ENCODE data around the gene LCK. TPM values are rescaled to one million over a fixed set of nuclear protein-coding genes. Genes with fewer than 3 reads are reported as not detected.

Gene LCK
- total and polyA plus RNA-seq, 9 of the 15 experiments (the other 6 are each of a cell fraction or from before 2014, with no cell fraction given) = 0.04 to 0.47 (median 0.13) TPM; not detected in 6

DNA sequence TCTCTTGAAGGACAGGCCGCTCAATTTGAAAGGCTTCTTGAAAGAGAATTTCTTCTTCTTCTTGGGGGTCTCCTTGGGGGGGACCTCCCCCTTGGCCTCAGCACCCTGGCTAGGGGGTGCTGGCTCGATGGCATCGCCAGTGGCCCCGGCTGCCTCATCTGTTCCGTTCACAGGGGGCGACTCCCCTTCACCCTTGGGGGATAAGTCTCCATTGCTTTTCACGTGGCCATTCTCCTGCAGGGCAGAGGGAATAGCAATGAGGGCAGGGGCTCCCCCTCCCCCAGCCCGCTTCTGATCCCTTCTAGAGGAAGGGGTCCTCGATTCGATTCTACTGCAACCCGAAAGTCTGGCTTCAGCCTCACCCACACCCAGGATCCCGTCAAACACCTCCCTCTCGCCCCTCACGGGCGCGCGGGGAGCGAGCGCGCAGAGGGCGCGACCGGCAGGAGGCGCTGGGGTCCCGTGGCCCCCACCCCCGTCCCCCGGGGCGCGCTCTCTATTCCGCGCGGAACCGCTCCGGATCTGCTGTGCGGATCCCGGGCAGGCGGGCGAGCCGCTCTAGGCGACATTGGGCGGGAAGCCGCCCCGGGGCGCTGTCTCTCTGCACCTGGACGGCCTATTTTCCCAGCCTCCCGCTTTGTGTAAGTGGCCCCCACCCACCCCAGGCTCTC, 83.9 kb downstream of the LCK start:
- peak overlapping the region; percentile 81 to 97 for H3K9ac ChIP-seq (ENCODE audit: insufficient read depth in 1 of 2, low read depth in 2 of 2, low read length in 2 of 2)
- intact Hi-C loops (cut with micrococcal nuclease) = loop anchor here (1.0 to 5.0 kb wide), 2 partner anchors 57 to 79 kb away; partner anchors contain the start of gene BSDC1
- H3K79me2 ChIP-seq (ENCODE audit: control insufficient read depth, insufficient read depth, low read length) = peaks cover 27% of the 10 kb centered on the region
- H3K9me1 ChIP-seq (ENCODE audit: control insufficient read depth, insufficient read depth, low read length) = peaks cover 6% of the 10 kb centered on the region
- H4K20me1 ChIP-seq (replicated peaks; ENCODE audit: control insufficient read depth, insufficient read depth, low read length) = peaks cover 17% of the 10 kb centered on the region; the same call in 1 of the 2 replicates
- ATAC-seq = peak; percentile 76
- no peaks in the 10 kb centered on the region for H3K27me3 ChIP-seq (ENCODE audit: control insufficient read depth in 2 of 2, insufficient read depth in 2 of 2, low read length in 2 of 2)
- peak overlapping the region; percentile 85 for H3K4me2 ChIP-seq (ENCODE audit: insufficient read depth, low read length)
- peak overlapping the region; percentile 89 for H3K4me3 ChIP-seq
- in situ Hi-C loops (cut with MboI) = no loop called here
- FAIRE-seq = no peak
- peak; percentile 83 to 89 (median 86) for DNase-seq (ENCODE audit: extremely low read depth in 1 of 4, low spot score in 3 of 4)
- ChIA-PET POLR2A (interaction anchor here (0.6 to 5.9 kb wide), 23 partner anchors 10 to 291 kb away, joined by 3 to 75 read pairs (median 6); partner anchors contain the start of genes BSDC1, IQCC and TMEM39B), CTCF (ENCODE audit: low intra/inter-chr PET ratio) (interaction anchor here (0.6 to 0.7 kb wide), 2 partner anchors 69 to 82 kb away, joined by 3 to 4 read pairs; no protein-coding TSS in a partner anchor)
- no peaks in the 10 kb centered on the region for H3K9me3 ChIP-seq (replicated peaks; ENCODE audit: control insufficient read depth, insufficient read depth, low read depth, low read length)
- peaks cover 50% of the 10 kb centered on the region for H3K36me3 ChIP-seq (ENCODE audit: control insufficient read depth, insufficient read depth, low read length)
- BruUV-seq (replicated peaks) = TSS peak; percentile 61
- peak overlapping the region; percentile 12; the same call in 1 of the 2 replicates for H2AFZ ChIP-seq (ENCODE audit: low read depth, low read length)
- peak overlapping the region; percentile 88 for H3K27ac ChIP-seq (ENCODE audit: extremely low read depth, low read depth, low read length)
- WGBS (ENCODE audit: insufficient coverage, low coverage, missing lambda C conversion rate) = under 1% methylated on average over 32 of the region's 46 CpGs
- H3K4me1 ChIP-seq (replicated peaks in 1 of 2; ENCODE audit: control insufficient read depth in 2 of 2, insufficient read depth in 2 of 2, low read length in 2 of 2) = peaks cover 25 to 46% of the 10 kb centered on the region in 2 experiments
- TF ChIP-seq ZNF143 (CRISPR knock-in tag; IDR thresholded peaks at IDR 0.05) (no peak), STAG1 (CRISPR knock-in tag; IDR thresholded peaks at IDR 0.05; ENCODE audit: borderline replicate concordance) (no peak), ETV6 (IDR thresholded peaks at IDR 0.05; ENCODE audit: borderline replicate concordance in 1 of 2, low read depth in 2 of 2, low read length in 1 of 2) (no peak), ETV6 (CRISPR knock-in tag; IDR thresholded peaks at IDR 0.05; ENCODE audit: borderline replicate concordance) (0 out of 2 replicates have a peak, but pooled peaks have one; percentile 19), BCL6 (CRISPR knock-in tag; IDR thresholded peaks at IDR 0.05) (no peak), ILF3 (IDR thresholded peaks at IDR 0.05; ENCODE audit: borderline replicate concordance) (no peak), RFX7 (CRISPR knock-in tag; IDR thresholded peaks at IDR 0.05) (no peak), CBFA2T2 (conservative IDR thresholded peaks at IDR 0.05) (no peak), TARDBP (IDR thresholded peaks at IDR 0.05) (peak; percentile 85; the same call in 1 of the 2 replicates)
- TF ChIP-seq, protein P1, sequence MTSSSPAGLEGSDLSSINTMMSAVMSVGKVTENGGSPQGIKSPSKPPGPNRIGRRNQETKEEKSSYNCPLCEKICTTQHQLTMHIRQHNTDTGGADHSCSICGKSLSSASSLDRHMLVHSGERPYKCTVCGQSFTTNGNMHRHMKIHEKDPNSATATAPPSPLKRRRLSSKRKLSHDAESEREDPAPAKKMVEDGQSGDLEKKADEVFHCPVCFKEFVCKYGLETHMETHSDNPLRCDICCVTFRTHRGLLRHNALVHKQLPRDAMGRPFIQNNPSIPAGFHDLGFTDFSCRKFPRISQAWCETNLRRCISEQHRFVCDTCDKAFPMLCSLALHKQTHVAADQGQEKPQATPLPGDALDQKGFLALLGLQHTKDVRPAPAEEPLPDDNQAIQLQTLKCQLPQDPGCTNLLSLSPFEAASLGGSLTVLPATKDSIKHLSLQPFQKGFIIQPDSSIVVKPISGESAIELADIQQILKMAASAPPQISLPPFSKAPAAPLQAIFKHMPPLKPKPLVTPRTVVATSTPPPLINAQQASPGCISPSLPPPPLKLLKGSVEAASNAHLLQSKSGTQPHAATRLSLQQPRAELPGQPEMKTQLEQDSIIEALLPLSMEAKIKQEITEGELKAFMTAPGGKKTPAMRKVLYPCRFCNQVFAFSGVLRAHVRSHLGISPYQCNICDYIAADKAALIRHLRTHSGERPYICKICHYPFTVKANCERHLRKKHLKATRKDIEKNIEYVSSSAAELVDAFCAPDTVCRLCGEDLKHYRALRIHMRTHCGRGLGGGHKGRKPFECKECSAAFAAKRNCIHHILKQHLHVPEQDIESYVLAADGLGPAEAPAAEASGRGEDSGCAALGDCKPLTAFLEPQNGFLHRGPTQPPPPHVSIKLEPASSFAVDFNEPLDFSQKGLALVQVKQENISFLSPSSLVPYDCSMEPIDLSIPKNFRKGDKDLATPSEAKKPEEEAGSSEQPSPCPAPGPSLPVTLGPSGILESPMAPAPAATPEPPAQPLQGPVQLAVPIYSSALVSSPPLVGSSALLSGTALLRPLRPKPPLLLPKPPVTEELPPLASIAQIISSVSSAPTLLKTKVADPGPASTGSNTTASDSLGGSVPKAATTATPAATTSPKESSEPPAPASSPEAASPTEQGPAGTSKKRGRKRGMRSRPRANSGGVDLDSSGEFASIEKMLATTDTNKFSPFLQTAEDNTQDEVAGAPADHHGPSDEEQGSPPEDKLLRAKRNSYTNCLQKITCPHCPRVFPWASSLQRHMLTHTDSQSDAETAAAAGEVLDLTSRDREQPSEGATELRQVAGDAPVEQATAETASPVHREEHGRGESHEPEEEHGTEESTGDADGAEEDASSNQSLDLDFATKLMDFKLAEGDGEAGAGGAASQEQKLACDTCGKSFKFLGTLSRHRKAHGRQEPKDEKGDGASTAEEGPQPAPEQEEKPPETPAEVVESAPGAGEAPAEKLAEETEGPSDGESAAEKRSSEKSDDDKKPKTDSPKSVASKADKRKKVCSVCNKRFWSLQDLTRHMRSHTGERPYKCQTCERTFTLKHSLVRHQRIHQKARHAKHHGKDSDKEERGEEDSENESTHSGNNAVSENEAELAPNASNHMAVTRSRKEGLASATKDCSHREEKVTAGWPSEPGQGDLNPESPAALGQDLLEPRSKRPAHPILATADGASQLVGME (CRISPR knock-in tag; IDR thresholded peaks at IDR 0.05) = no peak
- TF ChIP-seq, protein P2, sequence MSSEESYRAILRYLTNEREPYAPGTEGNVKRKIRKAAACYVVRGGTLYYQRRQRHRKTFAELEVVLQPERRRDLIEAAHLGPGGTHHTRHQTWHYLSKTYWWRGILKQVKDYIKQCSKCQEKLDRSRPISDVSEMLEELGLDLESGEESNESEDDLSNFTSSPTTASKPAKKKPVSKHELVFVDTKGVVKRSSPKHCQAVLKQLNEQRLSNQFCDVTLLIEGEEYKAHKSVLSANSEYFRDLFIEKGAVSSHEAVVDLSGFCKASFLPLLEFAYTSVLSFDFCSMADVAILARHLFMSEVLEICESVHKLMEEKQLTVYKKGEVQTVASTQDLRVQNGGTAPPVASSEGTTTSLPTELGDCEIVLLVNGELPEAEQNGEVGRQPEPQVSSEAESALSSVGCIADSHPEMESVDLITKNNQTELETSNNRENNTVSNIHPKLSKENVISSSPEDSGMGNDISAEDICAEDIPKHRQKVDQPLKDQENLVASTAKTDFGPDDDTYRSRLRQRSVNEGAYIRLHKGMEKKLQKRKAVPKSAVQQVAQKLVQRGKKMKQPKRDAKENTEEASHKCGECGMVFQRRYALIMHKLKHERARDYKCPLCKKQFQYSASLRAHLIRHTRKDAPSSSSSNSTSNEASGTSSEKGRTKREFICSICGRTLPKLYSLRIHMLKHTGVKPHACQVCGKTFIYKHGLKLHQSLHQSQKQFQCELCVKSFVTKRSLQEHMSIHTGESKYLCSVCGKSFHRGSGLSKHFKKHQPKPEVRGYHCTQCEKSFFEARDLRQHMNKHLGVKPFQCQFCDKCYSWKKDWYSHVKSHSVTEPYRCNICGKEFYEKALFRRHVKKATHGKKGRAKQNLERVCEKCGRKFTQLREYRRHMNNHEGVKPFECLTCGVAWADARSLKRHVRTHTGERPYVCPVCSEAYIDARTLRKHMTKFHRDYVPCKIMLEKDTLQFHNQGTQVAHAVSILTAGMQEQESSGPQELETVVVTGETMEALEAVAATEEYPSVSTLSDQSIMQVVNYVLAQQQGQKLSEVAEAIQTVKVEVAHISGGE (CRISPR knock-in tag; IDR thresholded peaks at IDR 0.05) = peak in 1 of 3 experiments; percentile 40; a peak in 1 of 6 replicates

Data from K562 (cell line).